Keratinocyte (primary cell): ENCODE results near the gene PXDN.
"Not testable (repeated sequence)": the region's sequence is repeated elsewhere in the genome, so short reads cannot be mapped to it uniquely, and the experiment has no call there.

Experiments used
- EZH2 ChIP-seq: IDR thresholded peaks from one replicate; pipeline ENCODE4 v1.6.1; 2012; ENCODE audit warnings: inconsistent platforms, mild to moderate bottlenecking, low read length, moderate library complexity
- TF ChIP-seq, protein P1 (sequence below), 3 experiments: IDR thresholded peaks in 1 of 3; conservative IDR thresholded peaks in 1 of 3; optimal IDR thresholded peaks in 1 of 3; 2 replicates in 2 of 3; 3 replicates in 1 of 3; pipeline versions ENCODE3 to v1.5.1; 2011; ENCODE audit warnings: low read length in 3 of 3, mild to moderate bottlenecking in 3 of 3, moderate library complexity in 2 of 3, control low read depth in 1 of 3, inconsistent platforms in 1 of 3; ENCODE audit not compliant: insufficient read depth in 2 of 3; ENCODE audit errors: extremely low read depth in 1 of 3

DNA sequence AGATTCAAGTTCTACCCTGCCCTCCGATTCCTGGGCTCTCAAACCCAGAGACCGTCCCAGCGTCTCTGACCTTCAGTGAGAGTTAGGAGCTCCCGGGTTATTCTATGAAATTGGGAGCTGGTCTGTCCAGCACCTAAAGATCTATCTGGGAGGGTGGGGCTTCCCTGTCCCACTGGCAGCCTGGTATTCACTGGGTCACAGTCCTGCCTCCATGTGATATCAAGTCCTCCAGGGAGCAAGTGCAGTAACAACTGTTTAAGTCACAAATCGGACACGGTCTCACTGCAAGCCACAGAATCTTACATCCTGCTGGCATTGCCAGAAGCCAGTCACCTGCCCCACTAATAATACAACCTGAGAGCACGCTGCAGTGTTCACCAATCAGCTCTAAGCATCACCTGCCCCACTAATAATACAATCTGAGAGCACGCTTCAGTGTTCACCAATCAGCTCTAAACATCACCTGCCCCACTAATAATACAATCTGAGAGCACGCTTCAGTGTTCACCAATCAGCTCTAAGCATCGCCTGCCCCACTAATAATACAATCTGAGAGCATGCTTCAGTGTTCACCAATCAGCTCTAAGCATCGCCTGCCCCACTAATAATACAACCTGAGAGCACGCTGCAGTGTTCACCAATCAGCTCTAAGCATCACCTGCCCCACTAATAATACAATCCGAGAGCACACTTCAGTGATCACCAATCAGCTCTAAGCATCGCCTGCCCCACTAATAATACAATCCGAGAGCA, 38.0 kb downstream of the PXDN start:
- TF ChIP-seq, protein P1, sequence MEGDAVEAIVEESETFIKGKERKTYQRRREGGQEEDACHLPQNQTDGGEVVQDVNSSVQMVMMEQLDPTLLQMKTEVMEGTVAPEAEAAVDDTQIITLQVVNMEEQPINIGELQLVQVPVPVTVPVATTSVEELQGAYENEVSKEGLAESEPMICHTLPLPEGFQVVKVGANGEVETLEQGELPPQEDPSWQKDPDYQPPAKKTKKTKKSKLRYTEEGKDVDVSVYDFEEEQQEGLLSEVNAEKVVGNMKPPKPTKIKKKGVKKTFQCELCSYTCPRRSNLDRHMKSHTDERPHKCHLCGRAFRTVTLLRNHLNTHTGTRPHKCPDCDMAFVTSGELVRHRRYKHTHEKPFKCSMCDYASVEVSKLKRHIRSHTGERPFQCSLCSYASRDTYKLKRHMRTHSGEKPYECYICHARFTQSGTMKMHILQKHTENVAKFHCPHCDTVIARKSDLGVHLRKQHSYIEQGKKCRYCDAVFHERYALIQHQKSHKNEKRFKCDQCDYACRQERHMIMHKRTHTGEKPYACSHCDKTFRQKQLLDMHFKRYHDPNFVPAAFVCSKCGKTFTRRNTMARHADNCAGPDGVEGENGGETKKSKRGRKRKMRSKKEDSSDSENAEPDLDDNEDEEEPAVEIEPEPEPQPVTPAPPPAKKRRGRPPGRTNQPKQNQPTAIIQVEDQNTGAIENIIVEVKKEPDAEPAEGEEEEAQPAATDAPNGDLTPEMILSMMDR (optimal IDR thresholded peaks at IDR 0.05 in 1 of 3, IDR thresholded peaks at IDR 0.05 in 1 of 3, conservative IDR thresholded peaks at IDR 0.05 in 1 of 3; ENCODE audit: extremely low read depth in 1 of 3, insufficient read depth in 2 of 3, low read length in 3 of 3): not testable (repeated sequence)
- TF ChIP-seq EZH2: not testable (repeated sequence)
